Activated CD8-positive, alpha-beta memory T cell treated with anti-CD3 and anti-CD28 coated beads, Interleukin-2, amount 50 U/mL, for 1 hour (primary cell): ENCODE measurements around the gene IFNG-AS1.

Experiments used
- DNase-seq: peaks from one replicate; pipeline ENCODE4 v3.0.0-alpha.2; 2020; ENCODE audit errors: extremely low read depth

IFNG-AS1 gene

DNA sequence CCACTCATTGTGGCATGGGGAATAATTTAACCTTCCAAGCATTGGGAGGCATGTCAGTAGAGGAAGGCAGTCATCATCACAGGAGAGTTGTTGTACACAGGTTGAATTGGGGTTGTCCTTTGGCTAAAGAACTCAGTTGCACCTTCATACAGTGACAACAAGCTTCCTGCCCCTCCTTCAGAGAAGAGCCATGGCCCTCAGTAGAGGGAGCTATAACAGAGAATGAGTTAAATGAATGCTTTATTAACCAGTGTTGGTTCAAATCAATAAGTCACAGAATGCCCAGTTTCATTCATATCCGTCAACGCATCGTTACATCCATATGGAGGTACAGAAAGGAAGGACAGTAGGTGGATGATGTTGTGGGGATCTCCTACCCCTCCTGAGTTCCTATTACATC, 4.8 kb downstream of the IFNG-AS1 start:
- DNase-seq, result no peak

DNA sequence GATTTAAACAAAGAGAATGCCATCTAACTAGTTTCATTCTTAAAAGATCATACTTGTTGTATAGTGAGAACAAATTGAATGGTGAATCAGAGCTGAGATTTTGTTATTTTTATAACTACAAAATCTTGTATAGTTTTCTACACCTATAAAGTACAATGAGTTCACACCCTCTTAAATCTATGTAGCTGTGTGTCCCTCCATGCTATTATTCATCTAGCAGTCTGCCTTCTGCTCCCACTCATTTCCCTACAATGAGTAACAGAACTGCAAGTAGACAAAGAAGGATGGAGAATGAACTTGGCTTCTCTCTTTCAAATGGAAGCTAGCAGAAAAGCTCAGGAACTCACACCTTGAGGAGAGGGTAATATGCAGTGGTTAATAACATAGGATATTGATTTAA, 7.1 kb downstream of the IFNG-AS1 start:
- DNase-seq, result no peak

- no peak for DNase-seq
Observed at GRCh38 chr12:67998379-67998778, 9.1 kb downstream of the IFNG-AS1 start.

DNA sequence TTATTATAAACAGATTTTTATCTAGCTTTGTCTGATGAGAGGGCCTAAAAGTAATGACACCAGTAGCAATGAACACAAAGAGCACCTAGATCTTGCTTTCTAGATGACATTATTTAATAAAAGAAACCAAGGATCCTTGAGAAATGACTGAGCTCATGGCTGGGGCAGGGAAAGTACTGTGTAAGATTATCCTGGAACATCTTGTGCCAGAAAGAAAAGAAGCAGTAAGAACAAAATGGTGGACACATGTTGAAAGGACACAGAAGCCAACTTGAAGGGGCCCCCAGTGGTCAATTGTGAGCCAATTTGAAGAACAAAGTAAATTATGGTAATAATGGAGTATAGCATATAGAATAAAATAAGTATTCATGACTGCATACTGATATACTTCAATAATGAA, 10.0 kb downstream of the IFNG-AS1 start:
- DNase-seq, result no peak

DNA sequence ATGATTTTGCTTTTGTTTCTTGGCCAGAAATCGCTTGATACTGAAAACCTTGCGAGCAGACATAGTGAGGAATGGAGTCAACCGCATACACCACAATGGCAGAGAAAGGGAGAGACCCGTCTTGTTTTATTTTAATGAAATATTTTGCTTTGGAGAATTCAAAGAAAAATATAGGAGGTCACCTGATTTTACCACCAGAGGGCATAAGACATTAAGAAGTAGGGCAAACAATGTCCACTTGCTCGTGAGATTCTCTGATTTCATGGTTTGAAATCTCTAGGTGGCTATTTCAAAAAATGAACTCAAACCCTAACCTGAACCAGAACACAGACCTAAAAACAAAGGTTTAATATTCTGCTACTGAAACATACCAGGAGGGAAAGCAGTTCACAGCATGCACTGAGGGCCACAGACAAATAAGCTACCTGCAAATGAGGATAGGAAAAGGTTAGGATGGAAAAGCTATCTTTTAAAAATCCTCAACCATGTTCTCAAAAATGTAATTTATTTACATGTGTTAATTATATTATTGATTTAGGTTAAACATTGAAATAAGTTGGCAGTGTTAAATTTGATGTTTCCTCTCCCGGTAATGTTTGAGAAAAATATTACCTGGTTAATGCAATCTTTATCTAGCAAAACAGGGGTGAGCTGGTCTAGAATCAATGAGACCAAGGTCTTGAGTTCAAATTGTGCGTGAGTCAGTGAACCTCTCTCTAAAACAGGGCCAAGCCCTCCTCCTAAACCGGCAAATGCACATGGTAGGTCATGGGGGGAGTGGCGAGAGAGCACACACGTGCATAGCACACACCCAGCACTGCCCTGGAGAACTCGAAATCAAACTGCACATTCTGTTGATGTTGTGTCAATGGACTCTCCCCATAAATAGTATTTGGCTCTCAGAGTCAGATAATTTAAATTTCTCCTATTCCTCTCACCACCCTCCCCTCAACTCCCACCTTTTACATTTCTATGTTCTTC, 12.5 kb downstream of the IFNG-AS1 start:
- no peak for DNase-seq

DNA sequence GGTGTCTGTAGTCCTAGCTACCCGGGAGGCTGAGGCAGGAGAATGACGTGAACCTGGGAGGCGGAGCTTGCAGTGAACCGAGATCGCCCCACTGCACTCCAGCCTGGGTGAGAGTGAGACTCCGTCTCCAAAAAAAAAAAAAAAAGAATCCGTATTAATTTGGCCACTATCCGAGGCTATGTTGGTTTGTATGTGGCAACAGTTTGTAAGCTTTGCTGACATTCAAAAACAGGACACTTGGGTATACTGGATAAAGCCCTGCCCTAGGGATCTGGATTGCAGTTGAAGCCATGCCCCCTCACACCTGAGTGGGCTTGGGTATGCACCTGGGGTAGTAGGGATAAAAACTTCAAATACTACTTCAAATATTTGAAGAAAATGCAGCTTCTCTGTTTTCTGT, 14.5 kb downstream of the IFNG-AS1 start:
- no peak for DNase-seq

GRCh38 chr12:68007033-68007432, 17.8 kb downstream of the IFNG-AS1 start:
- no peak for DNase-seq

GRCh38 chr12:68007466-68007865, 18.2 kb downstream of the IFNG-AS1 start:
- DNase-seq, result no peak

DNA sequence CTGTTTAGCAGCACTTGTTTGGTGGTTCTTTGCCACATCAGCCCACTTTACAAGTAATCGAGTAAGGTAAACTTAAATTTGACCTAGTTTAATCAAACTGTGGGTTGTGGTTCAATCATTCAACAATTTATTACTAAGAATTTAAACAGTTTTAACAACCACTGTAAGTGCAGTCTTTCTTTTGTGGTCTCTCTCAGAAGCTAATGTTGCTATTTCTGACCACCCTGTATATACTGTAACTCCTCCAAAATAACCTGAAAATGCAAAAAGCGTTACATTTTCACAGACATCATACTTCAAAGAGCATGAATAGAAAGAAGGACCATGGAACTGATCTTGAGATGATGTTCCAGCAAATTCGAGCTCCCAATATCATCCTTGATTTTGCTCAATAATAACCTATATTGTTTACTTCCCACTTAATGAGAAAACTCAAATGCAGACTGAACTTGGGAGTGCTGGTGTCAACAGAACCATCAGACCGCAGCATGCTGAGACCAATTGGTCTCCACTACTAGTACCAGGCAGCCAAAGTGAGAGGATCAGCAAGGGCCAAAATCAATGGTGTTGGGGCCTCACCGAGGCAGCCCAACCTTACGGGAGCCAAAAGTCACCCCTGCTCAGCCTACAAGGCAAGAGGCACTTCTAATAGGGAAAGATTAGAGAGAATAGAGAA, 22.1 kb downstream of the IFNG-AS1 start:
- no peak for DNase-seq

DNA sequence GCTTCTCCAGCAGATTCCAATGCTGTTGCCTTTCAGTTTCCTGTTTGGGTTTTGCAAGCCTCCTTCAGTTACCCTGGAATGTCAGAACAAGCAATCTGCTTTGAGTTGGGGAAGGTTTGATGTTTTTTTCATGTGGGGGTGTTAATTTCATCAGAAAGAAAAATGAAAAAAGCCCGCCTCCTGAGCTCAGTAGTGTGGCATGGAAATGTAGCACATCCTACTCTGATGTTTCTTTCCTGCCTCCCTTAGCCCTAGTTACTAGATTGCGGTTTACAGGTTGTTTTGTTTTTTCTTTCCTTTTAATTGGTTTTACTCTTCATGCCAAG, 22.6 kb downstream of the IFNG-AS1 start:
- DNase-seq, result no peak

DNA sequence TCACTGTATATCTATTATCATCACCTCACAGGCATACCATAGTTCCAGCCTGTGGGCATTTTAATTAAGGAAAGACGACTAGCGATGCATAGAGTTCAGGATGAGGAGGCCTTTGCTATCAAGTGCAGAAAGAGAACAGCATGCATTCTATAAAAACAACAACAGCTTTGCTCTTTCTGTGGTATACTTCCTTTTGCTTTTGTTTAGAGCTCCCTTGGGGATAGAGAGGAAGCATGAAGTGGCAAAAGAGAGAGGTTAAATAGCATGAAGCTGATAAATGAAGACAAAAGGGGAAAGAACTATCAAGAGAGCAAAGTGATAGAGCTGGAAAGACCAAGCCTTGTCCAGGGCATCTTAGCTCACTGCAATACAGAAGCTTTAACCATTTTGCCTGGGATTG, 23.5 kb downstream of the IFNG-AS1 start:
- DNase-seq, result no peak

DNA sequence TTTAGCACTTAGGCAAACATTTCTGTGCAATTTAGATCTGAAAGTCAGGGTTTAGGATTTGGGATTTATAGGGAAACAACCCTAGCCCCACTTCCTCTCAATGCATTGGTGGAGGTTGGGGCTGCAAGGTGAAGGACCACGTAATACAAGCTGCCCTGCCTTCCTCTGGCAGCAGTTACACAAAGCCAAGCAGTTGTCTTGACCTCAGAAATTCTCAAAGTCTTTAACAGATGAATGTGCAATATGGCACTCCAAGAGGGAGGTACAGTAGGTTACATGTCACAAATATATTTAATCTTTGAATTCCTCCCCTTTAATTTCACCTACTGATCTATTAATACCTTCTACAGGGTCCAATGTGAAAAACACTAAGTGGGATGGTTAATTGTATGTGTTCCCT, 23.9 kb downstream of the IFNG-AS1 start:
- DNase-seq, result no peak

GRCh38 chr12:68016136-68016535, 26.9 kb downstream of the IFNG-AS1 start:
- DNase-seq, result no peak

GRCh38 chr12:68018315-68018714, 29.1 kb downstream of the IFNG-AS1 start:
- DNase-seq, result no peak

DNA sequence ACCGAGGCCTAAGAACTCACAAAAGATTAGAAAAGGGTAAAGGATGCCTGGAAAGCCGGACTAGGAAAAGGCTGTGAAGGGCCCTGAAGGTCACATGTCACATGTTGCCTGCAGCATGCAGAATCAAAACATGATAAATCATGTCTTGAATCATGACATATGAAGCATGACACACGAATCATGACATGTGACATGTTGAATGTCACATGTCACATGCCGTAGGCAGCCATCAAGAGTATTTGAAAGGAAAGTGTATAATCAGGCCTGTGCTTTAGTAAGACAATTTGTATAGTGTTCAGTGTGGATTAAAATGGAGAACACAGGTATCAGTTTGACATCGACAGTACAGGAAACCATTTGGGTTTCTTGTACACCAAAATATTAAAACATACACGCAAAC, 30.8 kb downstream of the IFNG-AS1 start:
- no peak for DNase-seq

DNA sequence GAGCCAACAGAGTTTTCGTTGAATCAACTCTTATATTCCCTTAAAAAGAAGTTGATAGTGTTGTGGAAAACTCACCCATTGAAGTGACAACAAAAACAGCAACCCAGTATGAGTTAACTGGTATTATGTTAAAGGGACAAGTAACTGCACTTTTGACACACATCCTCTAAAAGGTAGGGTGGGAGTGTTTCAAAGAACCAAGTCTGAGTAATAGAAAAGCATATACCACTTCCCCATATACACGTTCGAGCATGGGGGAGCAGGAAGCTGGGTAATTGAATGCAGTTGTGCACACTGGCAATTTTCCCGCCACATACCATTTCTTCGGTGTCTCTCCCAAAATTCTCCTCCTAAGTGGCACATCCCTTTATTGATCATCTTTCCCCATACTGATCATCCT, 31.5 kb downstream of the IFNG-AS1 start:
- DNase-seq, result no peak

DNA sequence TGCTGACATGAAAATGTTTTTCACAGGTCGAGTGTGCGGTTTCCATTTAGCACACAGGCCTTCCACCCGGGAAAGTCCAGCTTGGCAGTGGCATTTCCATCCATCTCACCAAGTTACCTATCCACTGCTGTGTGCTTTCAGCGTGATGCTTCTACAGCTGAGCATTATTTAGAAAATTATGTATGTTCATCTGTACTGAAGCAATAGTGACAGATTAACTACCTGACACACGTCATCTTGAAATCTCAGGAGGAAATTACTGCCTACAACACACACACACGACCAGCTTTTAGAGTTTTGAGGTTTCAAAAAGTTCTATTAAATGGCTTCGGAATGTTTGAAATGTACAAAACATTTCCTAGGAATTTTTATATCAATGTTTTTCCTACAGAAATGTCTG, 39.4 kb downstream of the IFNG-AS1 start:
- DNase-seq, result no peak

DNA sequence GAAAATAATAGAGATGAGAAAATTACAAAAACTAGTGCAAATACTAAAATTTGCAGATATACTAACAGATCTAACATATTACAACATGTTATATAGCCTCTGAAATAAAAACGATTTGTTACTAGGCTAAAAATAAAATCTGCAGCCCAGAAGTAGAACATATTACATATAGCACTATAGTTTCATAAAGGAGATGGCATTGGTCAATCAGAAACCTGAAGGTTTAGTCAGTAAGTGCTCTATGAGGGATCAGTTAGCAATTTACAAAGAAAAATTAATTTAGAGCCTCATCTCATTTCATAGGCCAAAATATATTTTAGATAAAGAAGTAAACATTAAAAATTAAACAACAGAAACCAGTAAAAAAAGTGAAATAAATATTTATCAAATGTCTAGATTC, 41.0 kb downstream of the IFNG-AS1 start:
- no peak for DNase-seq

GRCh38 chr12:68031174-68031573, 41.9 kb downstream of the IFNG-AS1 start:
- no peak for DNase-seq

- DNase-seq, result no peak
Observed at GRCh38 chr12:68031881-68032739, 42.9 kb downstream of the IFNG-AS1 start.

DNA sequence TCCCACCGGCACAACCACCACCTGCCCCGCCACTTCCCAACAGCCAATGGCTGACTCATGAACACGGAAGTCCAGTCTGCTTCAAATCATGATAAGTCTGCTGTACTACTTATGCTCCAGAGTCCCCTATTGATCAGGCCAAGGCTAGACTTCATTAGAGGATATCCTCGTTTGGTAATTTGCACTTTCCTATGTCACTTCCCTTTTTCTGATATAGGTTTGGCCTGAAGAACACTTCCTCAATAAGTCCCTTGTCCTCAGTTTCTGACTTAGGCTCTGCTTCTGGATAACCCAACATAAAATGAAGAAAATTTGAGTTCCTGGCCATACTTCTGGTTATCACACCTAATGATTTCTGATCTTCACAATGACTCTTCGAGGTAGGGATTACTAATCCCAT, 45.3 kb downstream of the IFNG-AS1 start:
- no peak for DNase-seq

- no peak for DNase-seq
Observed at GRCh38 chr12:68036642-68037041, 47.4 kb downstream of the IFNG-AS1 start.
